Measurements from ENCODE around the gene AIMP1.
"Not testable (repeated sequence)": the region's sequence is repeated elsewhere in the genome, so short reads cannot be mapped to it uniquely, and the experiment has no call there.

Gene AIMP1

GRCh38 chr4:106353786-106354185 is 37.4 kb downstream of the AIMP1 start:
- no peak for DNase-seq

GRCh38 chr4:106355193-106355592 is 38.8 kb downstream of the AIMP1 start:
- DNase-seq, result no peak

DNA sequence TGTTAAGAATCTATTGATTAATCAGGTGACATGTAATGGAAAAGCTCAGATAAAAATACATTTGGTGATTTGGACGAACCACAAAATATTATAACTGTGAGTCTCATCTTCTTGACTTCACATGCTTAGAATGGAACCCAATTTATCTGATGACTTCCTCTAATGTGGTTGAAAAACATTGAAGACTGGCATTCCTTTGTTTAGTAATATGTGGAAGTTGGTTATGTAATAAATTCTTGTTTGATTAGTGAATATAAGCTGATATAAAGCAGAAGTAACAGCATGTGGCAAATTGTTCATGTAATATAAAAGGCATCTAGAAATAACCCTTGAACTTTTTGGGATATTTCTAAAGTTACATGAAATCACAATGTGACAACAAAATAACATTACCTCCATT is 42.5 kb downstream of the AIMP1 start:
- no peak for DNase-seq

DNA sequence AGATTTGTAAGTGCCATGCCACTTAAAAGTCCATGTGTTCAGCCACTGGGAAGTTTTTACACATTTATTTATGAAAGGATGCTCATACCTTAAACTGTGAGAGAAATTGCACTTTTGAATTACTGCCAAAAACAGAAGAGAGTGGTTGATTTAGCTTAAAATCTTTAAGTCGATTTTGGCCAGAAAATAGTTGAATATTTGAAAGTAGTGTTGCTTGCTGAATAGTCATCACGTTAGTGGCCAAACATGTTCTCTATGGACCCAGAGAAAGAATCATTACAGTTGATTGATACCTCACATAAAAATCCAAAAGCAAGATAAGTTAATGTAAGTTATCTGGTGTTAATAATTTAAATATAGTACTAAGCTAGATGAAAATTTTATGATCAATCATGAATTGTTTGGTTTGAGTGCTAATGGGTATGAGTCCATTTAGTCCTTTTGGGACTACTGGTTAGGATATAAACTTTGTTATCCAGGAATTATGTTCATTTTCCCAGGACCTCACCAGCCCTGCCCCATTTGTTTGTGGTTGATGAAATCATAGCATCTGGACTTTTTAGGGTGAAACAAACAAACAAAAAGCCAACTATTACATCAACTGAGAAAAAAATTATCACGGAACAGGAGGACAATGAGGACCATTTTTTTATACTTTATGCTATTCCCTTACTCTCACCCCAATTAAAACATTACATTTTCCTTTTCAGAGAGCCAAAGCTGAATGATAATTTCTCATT is 45.9 kb downstream of the AIMP1 start:
- no peak for DNase-seq

DNA sequence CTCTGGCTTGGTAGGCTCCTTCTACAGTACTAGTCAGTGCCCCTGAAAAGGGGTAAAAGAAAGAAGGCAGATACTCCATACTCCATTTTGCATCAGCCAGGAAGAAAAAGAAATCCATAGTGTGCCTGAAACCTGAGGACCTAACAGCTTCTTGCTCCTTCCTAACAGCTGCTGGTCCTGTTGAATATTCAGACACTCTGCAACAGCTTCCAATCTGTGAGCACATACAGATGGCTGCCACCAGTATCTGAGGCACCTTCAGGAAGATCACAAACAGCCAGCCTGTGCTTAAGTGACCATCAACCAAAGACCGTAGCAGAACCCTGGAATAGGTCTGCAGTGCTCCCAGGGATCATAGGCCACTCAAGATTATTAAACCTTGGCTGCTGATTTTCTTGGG is 47.9 kb downstream of the AIMP1 start:
- no peak for DNase-seq

- no peak for DNase-seq
Observed at GRCh38 chr4:106365613-106366012, 49.3 kb downstream of the AIMP1 start.

GRCh38 chr4:106366026-106366425 is 49.7 kb downstream of the AIMP1 start:
- DNase-seq, result no peak

GRCh38 chr4:106367072-106367471 is 50.7 kb downstream of the AIMP1 start:
- no peak for DNase-seq

GRCh38 chr4:106368678-106369077 is 52.3 kb downstream of the AIMP1 start, which contains the start of gene GIMD1:
Gene GIMD1, minus strand, starts transcription at chr4:106368778. Its CDS starts 1,343 bp downstream, at chr4:106367435.
- DNase-seq, result no peak

GRCh38 chr4:106369456-106370060 is 53.2 kb downstream of the AIMP1 start:
- no peak for DNase-seq

- DNase-seq, result no peak
Observed at GRCh38 chr4:106370214-106370613, 53.9 kb downstream of the AIMP1 start.

GRCh38 chr4:106371161-106371560 is 54.8 kb downstream of the AIMP1 start:
- DNase-seq, result no peak

- no peak for DNase-seq
Observed at GRCh38 chr4:106373026-106373425, 56.7 kb downstream of the AIMP1 start.

DNA sequence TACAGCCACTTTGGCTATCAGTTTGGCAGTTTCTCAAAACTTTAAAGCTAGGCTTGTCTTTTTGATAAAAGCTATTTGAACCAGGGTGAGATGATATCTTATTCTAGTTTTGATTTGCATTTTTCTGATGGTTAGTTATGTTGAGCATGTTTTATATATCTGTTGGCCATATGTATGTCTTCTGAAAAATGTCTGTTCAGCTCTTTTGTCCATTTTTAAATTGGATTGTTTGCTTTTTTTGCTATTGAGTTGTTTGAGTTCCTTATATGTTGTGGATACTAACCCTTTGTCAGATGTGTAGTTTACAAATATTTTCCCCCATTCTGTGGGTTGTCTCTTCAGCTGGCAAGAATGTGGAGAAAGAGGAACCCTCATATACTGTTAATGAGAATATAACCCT is 63.8 kb downstream of the AIMP1 start:
- DNase-seq, result no peak

- DNase-seq, result no peak
Observed at GRCh38 chr4:106384878-106385277, 68.5 kb downstream of the AIMP1 start.

DNA sequence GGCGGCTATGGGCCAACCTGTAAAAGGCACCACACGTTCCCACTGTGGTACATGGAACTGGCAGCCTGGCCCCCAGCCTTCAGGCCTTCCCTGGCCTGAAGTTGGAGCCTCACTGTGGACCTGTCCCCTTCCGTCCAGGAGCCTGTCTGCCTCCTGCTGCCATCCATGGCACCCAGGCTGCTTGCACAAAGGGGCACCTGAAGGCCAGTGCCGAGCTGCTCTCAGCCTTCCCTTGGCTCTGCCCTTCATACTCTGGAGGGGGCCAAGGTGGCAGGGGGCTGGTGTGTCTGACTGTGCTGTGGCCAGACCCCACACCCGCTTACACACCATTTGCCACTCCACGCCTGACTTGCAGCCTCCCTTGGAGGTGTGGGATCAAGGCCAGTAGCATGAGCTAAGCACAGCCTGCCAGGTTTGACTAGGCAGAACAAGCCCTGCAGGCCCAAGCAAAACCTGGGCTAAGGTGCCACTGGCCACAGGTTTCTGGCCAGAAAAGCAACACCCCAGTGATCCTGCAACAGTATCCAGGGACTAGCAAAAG is 69.6 kb downstream of the AIMP1 start:
- DNase-seq, result no peak

GRCh38 chr4:106395582-106395981 is 79.2 kb downstream of the AIMP1 start:
- DNase-seq, result no peak

DNA sequence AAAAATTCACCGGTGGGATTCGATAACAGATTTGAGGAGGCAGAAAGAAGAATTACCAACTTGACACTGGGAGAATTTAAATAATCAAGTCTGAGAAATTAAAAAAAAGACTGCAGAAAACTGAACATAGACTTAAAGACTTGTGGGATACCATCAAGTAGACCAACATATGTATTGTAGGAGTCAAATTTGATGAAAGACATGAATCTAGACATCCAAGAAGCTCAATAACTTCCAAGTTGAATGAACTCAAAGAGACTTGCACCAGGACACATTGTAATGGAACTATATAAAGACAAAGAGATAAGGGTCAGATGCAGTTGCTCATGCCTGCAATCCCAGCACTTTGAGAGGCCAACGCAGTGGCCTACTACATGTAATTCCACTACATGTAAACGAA is 82.5 kb downstream of the AIMP1 start:
- not testable (repeated sequence) for DNase-seq
